GM18519 (cell line): ENCODE results near the gene FNDC3B.

Experiments used
- ATAC-seq: cut with Tn5 transposase; IDR thresholded peaks from one replicate; pipeline ENCODE4 v1.9.1; 2021; ENCODE audit warnings: mild to moderate bottlenecking, moderate library complexity; ENCODE audit not compliant: unreplicated experiment, low FRiP score

The FNDC3B gene

DNA sequence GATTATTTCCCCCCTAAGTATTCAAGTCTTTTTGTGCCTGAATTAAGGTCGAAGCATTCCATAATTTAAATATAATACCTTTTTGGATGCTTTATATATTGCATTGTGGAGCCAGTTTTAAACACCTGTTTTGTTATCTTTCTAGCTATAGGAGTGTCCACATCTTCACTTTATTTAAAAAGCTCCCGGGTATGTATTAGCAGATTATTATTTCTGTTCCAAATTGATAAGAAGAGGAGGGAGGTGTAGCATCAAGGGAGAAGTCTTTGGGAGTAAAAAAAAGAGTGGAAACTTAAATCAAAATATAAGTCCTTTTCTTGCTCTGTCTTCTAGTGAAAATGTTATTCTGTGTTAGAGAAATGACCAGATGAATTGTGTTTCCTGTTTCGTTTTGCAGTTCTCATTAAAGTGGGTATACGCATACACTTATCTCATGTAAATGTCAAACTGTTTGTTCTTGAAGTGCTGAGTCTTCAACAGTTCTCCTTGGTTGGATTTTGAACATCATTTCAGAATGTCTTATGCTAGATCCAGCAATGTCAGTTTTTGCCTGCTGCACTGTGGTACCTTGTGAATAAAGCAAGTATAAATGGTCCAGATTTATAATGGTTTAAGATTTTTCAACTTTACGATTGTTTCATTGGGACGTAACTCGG, 105.8 kb downstream of the FNDC3B start:
- ATAC-seq = peak; percentile 37

DNA sequence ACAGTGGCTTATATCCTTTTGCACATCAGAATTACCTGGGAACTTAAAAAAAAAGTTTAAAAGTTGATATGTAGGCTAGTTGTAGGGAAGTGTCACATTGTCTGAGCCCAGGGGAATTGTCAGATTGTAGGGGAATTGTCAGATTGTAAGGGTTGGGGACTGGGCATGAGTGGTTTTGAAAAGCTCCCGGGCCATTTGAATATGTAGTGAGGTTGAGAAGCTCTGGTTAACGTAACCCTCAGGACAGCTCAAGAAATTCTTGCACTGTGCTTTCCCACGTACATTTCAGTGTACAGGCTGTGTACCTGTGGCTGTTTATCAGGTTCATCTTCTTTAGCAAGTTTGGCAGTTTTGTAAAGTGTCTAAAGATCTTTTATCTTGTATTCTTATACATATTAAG, 107.0 kb downstream of the FNDC3B start:
- no peak for ATAC-seq

DNA sequence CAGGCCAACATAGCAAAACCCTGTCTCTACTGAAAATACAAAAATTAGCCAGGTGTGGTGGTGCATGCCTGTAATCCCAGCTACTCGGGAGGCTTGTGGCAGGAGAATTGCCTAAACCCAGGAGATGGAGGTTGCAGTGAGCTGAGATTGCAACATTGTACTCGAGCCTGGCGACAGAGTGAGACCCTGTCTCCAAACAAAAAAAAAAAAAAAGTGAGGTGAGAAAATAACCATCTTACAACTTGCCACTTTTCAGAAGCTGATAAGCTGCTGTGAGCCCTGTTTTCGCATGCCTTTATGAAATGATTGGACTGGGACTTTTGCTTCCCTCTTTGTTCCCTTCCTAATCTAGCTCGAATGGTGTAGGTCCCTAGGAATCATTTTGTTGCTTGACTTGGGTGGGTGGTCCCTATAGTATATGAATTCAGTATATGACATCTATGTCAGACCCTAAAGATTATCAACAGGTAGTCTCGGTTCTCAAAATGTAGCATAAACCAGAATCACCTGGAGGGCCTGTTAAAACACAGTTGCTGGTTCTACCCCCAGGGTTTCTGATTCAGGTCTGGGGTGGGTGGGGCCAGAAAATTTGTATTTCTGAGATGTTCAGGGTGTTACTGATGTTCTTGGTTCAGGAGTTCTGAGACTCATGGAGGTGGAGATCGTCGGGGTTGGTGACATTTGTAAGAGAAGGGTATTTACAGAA, 107.9 kb downstream of the FNDC3B start:
- ATAC-seq = no peak

DNA sequence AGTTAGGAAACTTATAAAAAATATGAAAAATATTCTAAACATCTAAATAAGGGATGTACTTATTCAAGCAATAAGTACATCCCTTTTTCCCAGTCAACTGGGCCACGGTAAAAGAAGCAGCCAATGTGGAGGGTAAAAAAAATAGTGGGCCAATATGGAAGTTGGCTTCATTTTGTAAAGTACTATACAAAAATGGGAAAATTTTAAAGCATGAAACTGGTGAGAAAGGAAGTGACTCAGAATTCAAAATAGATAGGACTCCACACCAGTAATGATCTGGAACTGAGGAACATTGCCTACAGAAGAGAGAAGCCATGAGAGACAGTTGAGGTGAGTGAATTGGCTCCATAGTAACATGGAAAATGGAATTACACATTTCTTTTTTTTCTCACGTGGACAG, 108.9 kb downstream of the FNDC3B start:
- no peak for ATAC-seq

DNA sequence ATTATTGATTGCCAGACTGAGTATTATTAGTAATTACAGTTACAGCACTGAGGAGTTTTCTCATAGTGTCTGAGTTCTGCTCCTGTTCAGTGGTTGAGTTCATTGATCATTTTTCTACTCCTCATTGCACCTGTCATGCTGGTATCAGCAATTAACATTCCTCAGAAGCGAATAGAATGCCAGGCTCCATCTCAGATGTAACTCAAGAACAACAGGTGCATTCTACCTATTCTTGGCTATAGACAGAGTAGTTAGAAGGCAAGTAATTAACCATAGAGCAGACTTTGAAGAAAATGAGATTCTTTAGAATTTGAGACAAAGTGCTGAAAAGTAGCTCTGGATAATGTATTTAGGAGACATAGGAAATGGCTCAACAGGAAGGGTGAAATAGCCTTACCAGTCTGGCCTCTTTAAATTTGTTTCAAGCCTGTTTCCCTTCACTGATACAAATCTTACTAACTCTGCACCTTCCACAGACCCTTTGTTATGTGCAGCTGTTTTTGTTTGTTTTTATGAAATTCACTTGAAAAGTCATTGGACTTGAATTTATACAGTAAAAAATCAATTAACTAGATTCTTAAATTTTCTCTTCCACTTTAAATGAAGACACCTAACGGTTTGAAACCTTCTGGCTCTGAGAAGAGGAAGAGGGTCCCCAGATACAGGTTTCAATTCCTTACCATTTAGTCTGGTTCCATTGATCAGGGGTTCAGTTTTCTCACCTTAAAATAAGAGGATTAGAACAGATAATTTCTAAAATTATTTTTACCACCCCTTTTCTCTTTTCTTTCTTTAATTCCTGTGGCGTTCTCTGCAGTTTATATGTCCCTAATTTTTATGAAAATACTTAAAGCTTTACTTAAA, 109.6 kb downstream of the FNDC3B start:
- no peak for ATAC-seq

DNA sequence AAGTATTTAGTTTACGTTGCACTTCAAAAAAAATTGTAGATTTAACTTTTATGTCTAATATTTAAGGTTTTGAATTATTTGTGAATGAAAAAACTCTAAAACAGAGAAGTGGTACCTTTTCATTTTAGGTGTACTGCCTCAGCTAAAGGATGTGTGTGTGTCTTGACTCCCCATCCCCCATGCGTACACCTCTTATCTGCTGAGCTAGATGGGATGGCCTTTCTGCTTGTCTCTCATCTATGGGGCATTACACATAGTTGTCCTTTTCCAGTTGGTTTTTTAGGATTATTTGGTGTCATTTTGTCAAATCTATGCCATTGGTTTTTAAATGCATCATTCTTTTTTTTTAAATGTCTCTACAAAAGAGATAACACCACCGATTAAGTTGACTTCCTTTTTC, 110.9 kb downstream of the FNDC3B start:
- no peak for ATAC-seq

DNA sequence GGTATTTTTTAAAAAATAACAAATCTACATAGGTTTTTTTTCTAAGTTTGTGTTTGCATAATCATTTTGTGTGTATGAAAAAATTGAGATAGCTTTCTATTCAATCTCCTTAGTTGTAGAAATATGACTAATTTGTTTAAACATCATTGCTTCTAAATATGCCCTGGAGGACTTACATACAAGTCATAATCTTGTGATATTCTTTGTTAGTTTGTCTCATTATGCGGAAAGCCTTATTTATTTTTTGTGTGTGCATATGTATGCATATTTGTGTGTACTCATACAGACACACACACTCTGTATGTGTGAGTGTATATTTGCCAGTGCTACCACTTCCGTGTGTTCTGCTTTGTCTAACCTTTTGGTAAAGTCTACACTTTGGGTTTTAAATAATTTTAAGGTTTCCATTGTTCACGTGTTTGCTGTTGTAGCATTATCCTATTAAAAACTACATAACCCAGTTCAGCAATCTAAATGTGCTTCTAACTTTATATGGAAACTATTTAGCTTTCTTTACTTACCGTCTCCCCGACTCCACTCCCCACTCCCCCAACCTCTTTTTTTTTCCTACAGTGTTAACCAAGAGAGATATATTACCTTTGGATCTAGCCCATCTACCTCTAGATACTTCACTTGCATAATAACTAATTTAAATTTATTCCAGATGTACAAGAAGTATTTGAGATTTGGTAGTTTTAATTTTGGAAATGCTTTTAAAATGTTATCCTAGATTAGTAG, 111.7 kb downstream of the FNDC3B start:
- ATAC-seq = no peak

DNA sequence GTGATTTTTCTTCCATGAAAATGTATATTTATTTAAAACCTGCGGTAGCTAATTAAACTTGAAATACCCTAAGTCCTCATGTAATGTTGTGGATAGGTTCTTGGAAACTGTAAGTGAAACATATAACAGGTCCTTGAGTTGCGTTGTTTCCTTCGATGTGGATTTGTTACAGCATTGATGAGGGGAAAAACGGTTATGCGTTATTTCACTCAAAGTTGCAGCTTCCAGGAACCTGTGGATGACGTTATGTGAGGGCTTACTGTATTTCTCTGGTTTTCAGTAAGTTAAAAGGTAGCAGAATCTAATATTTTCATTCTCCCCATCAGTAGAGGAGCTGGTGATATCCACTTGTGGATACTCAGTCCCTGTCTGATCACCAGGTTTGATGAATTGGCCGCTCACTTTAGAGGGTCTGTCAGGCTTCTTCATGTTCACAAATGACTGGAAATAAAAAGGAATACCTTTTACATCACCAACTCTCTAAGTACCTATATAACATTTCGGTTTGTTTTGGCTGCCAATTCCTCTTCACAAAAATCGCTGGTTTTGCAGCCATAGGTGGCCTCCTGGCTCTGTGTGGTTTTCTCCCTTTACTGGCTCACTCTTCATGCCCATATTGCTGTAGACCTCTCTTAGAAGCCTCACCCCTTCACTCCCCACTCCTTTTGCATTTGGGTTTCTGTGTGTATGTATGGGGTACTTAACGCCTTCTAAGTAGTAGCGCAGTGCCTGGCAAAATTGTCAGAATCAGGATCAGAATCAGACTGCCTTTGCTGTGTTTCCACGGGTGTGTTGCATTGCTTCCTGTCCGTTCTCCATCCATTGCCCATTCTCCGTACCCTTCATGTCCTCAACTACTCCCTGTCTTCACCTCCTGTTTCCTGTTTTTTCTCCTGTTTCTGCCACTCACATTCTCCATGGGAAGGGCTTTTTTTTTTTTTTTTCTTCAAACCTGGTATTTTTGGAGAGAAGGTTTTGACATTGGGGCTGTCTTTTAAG, 112.6 kb downstream of the FNDC3B start:
- ATAC-seq = no peak

DNA sequence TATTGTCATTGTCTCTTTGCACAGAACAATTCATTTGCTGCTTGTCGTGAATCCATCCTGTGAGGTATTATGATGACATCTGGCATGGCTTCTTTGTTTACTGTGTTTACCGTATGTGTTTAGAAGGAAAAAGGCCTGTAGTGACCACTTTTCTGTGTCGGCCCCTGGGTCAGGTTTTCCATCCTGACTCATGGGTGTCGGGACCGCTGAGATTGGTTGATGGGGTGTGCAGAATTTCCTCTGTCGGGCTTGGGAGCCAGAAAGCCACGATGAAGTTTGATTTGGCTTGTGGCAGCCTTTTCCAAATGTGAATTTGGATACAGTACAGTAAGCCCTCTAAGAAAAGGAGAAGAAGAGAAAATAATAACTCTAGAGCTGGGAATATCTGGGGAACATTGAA, 113.5 kb downstream of the FNDC3B start:
- ATAC-seq = no peak

DNA sequence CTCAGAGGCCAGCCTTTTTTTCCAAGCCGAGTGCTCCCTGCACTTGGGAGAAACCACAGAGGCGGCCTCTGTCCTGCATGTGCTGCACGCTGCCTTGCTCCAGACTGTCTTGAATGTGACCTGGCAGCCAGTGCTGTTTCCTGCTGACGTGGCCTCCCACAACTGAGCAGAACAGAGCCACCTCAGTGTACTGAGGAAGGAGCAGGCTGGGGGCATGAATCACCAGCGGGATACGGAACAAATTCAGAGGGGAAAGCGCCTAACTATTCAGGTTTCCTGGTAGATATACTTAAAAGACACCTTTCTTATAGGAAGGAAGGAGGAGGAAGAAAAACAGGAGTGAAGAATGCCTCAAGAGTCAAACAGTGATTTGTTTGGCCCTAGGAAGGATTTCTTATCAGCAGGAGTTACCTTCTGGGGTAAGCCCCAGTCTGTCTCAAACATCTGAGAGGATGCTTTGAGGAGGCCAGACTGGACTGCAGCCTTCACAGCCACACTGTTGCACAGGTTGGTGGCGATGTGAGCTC, 114.0 kb downstream of the FNDC3B start:
- no peak for ATAC-seq

DNA sequence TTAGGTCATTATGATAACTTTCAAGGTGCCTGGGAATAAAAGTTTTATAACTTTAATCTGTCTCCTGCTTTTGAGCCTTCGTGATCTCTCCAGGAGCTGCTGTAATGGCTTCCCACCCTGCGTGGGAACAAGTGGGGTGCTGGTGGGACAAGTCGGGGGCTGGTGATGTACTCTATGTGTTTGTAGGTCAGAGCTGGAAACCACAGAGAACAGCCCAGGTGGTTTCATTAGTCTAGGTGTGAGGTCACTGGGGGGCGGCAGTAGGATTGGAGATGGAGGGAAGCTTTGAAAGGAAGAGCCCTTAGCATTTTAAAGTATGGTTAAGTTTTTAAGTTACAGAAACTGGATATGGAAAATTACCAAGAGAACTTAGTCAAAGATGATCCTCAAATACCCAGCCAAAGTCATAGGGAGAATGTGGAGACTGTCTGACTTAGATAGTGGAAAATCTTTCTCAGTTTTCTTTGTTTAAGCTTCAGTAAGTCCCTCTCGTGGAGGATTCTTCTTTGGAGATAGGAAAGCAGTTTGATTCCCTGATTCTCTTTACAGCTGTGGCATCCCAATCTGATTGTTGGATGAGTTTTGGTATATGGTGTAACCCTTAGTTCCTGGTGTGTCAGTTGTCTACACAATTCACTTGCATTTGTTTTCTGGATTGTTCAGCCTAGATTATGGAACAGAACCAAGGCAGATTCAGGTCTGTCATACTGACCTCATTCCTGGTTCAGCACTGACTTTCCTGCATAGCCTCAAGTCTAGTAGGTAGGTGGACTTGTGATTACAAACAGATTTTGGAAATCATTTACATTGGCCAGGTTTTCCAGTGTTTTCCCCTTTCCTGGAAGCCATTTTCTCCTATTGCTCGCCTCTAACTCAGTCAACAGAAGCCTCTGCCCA, 115.6 kb downstream of the FNDC3B start:
- peak; percentile 47 for ATAC-seq

DNA sequence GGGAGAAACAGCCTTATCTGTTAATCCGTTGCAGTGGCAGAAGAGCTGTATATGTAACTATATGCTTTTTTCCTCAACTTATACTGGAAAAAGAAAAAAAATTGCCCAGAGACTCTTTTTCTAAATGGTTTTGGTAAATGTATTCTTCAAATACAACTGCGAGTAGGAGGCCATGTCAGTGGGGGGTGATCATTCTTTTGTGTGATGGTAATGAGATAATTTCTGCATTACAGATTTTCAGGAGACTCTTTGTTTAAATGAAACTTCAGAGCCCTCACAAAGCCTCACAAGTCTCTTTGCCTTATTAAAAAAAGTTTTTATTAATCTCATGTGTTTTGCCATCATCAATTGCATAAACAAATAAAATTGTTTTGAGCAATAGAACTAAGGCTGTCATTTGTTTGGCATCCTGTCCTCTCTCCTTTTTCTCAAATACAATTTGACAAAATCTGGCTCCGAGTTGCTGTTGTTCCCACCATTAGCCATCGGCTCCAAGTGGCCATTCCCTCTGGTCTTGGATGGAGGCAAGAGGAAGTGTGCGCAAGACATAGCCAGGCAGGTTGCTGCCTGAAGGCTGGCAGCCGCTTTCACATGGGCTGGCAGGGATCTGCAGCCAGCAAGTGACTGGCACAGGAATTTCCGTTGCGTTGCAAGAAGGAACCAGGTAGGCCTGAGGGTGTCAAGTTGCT, 116.7 kb downstream of the FNDC3B start:
- no peak for ATAC-seq

DNA sequence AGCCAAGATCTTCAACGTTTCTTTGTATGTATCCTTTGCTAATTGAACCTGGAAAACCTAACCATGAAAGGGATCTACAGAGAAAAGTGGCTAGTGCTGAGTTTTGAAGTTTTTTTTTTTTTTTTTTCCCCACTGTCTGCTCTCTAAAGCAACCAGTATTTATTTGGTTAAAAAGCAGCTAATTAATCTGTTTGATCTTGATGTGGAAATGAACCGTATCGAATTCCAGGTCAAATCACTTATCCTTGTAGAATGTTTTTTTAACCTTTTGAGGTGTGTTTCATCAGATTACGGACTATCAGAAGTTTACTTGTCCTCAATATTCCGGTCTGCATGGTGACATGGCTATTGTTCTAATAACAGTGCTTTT, 117.2 kb downstream of the FNDC3B start:
- no peak for ATAC-seq

DNA sequence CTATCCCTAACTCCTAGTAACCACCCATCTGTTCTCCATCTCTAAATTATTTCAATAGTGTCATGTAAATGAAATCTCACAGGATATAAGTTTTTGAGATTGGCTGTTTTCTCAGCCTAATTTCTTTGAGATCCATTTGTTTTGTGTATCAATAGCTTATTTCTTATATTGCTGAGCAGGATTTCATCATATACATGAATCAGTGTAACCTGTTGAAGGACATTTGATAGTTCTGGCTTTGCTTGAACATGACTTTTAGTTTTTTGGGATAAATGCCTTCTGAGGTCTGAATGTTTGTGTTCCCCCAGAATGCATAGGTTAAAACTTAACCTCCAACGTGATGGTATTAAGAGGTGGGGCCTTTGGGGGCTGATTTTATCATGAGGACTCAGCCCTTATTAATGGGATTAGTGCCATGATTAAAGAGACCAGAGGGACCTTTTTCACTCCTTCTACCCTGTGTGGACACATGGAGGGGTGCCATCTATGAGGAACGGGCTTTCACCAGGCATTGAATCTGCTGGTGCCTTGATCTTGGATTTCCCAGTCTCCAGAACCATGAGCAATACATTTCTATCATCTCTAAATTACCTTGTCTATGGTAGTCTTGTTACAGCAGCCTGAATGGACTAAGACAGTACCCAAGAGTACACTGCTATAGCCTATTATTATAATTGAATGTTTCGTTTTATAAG, 118.3 kb downstream of the FNDC3B start:
- no peak for ATAC-seq

DNA sequence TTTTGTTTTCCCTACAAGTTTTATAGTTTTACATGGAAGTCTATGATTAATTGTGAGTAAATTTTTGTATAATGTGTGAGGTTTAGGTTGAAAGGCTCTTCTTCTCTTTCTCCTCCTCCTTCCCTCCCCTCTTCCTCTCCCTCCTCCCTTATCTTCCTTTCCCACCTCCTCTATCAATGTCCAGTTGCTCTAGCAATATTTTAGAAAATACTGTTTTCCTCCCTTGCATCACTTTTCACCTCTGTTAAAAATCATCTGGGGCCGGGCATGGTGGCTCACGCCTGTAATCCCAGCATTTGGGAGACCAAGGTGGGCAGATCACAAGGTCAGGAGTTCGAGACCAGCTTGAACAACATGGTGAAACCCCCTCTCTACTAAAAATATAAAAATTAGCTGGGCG, 119.4 kb downstream of the FNDC3B start:
- no peak for ATAC-seq

DNA sequence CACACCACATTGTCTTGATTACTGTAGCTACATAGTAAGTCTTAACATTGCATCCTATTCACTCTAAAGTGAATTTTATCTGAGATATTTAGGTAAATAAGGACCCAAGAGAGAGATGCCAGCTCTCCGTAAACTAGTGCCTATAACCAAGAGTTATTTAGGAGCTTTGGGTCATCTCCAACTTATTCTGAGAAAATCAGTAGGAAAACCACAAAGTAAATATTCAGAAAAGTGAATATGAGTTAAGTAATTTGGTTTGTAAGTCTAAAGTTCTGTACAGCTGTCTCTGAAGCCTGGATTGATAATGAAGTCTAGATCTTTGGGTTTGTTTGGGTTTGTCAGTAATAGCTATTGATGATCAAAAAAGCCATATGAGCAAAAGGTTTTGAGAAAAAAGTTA, 120.0 kb downstream of the FNDC3B start:
- no peak for ATAC-seq

DNA sequence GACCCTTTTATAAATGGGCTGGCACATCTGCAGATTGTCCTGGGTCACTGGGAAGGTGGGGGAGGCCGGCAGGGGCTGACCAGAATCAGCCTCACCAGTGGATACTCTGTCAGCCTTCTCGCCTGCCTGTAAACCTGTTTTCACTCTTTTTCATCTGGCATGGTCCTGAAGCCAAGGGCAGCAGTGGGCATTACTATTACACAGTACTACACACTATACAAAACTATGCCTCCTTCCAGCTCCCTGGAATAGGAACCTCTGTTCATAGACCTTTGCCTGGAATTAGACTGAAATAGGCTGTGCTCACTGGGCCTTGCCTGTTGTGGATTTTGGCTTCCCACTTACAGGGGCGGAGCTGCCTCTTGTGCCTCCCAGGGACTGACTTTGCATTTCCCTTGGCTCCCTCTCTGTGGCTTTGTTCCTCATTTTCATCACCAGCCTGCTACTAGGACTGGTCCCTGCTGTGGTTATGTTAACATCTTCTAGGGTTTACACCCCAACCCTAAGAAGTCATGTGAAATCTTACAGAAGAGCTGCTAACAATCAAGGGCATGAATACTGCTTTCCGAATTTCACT, 120.7 kb downstream of the FNDC3B start:
- no peak for ATAC-seq
